ACHN (cell line): ENCODE results near the gene DYNC1LI2.

ENCODE experiments used
- DNase-seq: peaks from one replicate; pipeline ENCODE4 v3.0.0-alpha.2; 2015
- in situ Hi-C: cut with HindIII; loops from 2 replicates; pipeline ENCODE4 v1.10.0; 2017; ENCODE audit warnings: low sequenced_read_pairs, low pct_ligation_motif_present, low pct_unique_long_range_greater_than_20kb

DYNC1LI2 gene

DNA sequence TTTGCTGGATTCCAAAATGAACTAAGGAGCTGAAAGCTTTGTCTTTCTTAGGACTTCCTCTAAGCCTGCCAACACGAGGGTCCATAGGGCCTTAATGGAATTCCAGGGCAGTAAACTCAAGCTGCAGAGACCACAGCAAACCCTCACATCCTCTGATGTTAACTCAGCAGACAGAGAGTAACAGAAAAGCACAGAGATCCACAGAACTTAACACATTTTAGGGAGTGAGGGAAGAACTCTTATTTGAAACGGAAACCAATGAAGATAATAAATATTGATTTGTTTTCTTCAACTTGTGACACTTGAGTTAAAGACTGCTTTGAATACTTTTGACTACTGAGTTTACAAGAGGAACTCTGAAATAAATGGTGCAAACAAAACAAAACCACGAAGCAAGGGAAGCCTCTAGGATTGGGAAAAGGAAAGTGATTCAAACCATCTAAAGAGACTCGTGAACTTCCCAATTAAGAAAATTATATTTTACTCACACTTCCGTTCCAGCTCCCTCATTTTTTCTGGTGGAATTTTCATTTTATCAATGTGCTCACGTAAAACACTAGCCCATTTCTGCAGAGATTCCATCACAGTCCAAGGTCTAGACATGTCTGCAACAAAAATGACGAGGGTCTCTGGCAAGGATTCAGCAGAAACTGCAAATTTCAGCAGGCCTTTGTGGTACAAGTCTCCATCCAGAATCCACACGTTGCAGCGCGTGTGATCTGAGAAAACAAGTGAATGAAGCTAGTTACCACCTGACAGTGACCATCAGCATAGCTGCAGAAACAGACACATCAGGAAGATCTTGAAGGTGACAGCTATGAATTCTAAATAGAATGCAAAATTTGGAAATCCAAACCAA, 9.2 kb downstream of the DYNC1LI2 start:
- DNase-seq = peak; percentile 16
- in situ Hi-C loops = no loop called here

DNA sequence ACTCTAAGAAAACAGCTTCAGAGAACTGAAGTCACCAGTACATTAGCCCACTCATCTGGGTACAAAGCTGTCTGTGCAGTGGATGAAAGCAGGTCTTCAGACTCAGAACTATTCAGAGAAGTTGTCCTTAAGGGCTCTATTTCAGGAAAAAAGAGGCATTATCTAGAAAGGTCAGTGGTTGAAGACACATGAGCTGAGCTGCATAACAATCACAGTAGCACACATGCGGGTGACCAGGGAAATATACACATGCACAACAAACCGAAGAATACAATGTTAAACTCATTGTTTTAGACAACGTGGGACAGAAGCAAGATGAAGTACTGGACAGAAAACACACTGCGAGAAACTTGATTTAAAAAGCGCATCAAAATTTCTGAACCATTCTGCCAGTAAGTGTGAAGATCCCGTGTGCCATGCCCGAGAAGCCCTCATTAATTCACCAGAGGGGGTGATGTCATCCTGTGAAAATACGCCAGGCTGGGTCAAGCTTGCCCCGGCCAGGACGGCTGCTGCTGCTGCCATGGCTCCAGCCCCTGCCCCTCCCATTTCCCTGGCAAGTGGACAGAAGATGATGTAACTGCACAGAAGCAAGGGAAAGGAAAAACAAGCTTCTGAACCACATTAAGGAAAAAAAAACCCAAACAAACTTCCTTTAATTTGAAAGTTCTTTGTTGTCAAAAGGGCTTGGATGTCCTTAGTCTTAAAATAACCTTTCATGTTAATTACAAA, 10.1 kb downstream of the DYNC1LI2 start:
- DNase-seq = peak; percentile 95
- in situ Hi-C loops = no loop called here

GRCh38 chr16:66740533-66740932, 10.9 kb downstream of the DYNC1LI2 start:
- in situ Hi-C loops = no loop called here
- no peak for DNase-seq

DNA sequence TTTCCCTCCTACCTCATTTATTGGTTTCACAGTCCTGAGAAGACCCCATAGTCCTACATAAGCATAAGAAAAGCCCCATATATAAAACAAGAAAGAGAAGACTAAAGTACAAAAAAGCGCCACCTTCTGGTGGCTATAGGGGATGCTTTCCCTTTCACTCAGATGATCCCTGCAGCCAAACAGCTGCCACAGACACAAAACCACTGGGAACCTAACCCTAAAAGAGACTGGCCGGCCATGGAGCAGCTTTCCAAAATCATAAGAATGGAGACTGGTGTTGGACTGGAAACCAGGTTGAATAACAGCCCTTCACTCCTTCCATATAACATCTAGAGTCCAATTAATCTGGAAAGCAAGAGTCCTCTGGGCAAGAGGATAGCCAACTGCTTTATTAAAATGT, 11.4 kb downstream of the DYNC1LI2 start:
- peak; percentile 69 for DNase-seq
- in situ Hi-C loops = no loop called here

GRCh38 chr16:66735891-66736290, 15.5 kb downstream of the DYNC1LI2 start:
- no peak for DNase-seq
- in situ Hi-C loops = no loop called here

DNA sequence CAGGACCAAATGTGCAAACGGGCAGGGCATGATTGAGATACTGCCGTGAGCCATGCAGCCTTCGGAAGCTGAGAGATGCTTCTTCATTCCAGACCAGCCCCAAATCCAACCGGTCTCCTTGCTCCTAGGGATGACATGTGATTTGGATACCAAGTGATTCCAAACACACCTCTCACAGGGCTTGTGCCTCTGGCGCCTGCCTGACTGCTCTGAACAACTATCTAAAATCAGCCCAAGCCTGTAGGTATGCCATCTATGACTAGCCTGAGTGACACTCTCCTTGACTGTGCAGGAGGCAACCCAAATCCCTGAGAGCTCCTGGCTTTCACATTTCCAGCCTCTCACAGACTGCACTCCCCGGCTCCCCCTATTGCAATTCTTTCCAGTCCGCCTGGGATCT, 20.3 kb downstream of the DYNC1LI2 start:
- no peak for DNase-seq
- in situ Hi-C loops = no loop called here

DNA sequence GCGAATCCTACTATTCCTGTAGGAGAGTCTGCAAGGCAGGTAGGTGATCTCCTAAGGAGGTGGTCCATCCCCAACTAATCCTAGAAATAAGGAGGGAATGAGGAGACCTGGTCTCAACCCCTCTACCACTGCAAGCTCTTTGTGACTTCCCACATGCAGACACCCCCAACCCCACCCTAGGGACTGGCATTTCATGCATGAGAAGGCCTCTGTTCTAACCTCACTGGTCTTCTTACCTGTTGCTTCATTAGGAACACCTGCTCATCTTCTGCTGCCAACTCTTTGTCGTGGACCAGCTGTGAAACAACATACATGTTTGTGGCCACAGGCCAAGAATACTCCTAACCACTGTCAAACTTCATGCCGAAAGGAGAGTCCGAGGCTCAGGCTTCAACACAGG, 22.6 kb downstream of the DYNC1LI2 start:
- in situ Hi-C loops = no loop called here
- no peak for DNase-seq

- in situ Hi-C loops = no loop called here
- DNase-seq = peak; percentile 76
These were observed 23.2 kb downstream of the DYNC1LI2 start for GRCh38 chr16:66728117-66728787.

- DNase-seq = no peak
- in situ Hi-C loops = no loop called here
These were observed 30.6 kb downstream of the DYNC1LI2 start for GRCh38 chr16:66720766-66721165.

DNA sequence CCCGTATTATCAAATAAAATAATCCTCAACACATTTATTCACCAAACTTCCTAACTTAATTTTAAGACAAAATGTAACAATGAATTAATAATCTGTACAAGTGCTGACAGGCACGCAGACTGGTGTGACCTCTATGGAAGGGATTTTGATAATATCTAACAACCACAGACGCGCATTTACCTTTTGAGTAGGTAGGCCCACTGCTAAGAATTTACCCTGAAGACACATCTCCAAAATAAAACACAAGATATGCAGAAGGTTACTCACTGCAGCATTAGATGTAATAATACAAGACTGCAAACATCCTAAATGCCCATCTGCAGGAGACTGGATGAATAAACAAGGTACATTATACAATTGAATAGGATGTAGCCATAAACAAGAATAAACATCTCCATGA, 32.2 kb downstream of the DYNC1LI2 start:
- no peak for DNase-seq

GRCh38 chr16:66717776-66718175, 33.6 kb downstream of the DYNC1LI2 start:
- no peak for DNase-seq
- in situ Hi-C loops = no loop called here

More for the DNA sequence above, 32.2 kb downstream of the DYNC1LI2 start:
- in situ Hi-C loops = no loop called here

- peak; percentile 37 for DNase-seq
- in situ Hi-C loops = no loop called here
These were observed 34.2 kb downstream of the DYNC1LI2 start for GRCh38 chr16:66717112-66717675.

DNA sequence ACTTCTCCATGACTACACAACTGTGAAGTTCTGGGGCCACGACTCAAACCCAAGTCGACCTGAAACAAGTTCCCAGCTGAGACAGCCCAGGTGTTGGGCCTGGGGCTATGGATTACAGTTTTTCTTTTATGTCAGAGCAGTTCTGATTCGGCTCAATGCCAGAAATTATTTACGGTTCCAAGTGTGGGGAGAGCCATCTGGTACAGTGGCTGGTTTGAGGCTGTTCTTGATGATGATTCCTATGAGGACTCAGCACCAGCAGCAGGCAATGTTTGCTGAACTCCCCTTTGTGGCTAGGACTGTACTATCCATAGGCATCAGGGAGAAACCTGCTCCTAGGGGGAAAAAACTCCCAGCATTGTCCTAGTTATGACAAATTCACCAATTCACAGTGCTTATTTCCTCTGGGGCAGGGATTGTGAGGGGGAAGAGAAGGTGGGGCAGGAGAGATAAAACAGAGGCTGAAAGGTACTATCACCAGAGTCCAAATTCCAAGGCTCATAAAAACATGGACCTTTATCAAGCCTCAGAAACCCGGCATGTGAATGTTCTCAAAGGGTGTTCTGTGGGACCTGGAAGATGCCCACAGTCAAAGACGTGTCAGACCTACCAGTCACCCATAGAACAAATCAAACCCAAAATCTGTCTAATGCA, 36.6 kb downstream of the DYNC1LI2 start:
- in situ Hi-C loops = no loop called here

DNA sequence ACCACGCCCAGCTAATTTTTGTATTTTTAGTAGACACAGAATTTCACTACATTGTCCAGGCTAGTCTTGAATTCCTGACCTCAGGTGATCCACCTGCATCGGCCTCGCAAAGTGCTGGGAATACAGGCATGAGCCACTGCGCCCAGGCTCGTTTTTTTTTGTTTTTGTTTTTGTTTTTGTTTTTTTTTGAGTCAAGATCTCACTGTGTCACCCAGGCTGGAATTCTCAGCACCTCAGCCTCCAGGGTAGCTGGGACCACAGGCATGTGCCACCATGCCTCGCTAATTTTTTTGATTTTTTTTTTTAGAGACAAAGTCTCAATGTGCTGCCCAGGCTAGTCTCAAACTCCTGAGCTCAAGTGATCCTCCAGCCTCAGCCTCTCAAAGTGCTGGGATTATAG, 37.3 kb downstream of the DYNC1LI2 start:
- in situ Hi-C loops = no loop called here
- no peak for DNase-seq

More for the DNA sequence above, 36.6 kb downstream of the DYNC1LI2 start:
- DNase-seq = no peak

DNA sequence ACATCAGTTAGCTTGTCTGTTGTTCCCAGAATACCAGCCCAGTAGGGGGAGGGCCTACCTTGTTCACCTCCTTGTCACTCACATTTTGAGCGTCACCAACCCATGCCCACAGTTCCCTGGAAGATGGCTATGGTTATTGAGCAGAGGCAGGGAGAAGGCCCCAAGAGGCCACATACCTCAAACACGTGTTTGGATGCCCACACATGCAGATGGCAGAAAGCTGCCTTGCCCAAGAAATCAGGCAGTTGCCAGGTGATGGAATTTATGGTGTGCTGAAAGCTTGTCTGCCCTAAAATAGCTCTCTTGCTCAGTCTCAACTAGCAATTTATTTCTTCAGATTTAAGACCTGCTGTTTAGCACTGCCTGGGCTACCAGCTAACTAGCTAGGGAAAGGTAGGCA, 38.3 kb downstream of the DYNC1LI2 start:
- in situ Hi-C loops = no loop called here

DNA sequence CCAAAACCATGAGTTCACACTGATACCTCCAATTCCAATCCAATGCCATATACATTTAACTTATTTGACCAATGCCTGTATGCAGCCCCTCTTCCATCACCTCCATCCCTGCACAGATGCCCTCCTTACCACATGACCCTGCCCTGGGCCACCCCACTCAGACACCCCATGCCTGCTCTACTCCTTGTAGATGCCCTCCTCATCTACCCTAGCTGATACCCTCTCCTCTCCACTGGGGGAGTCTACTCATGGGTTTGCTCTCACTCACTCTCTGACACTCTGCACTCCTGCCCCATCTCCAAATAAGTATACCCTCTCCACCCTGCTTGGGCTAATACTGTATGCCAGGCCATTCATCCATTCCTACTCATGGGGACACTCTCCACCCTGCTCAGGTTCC, 38.9 kb downstream of the DYNC1LI2 start:
- no peak for DNase-seq
- in situ Hi-C loops = no loop called here

More for the DNA sequence above, 38.3 kb downstream of the DYNC1LI2 start:
- DNase-seq = no peak

DNA sequence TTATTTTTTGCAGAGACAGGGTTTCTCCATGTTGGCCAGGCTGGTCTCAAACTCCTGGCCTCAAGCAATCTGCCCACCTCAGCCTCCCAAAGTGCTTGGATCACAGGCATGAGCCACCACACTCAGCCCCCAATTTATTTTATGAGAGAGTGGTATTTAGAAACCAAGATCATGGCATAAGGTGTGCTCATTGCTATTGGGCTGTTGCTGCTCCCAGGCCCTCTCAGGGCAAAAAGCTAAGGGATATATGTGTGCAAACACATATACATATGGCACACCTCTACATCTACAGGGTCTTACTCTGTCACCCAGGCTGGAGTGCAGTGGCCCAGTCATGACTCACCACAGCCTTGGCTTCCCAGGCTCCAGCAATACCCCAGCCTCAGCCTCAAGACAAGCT, 39.8 kb downstream of the DYNC1LI2 start:
- no peak for DNase-seq
- in situ Hi-C loops = no loop called here

DNA sequence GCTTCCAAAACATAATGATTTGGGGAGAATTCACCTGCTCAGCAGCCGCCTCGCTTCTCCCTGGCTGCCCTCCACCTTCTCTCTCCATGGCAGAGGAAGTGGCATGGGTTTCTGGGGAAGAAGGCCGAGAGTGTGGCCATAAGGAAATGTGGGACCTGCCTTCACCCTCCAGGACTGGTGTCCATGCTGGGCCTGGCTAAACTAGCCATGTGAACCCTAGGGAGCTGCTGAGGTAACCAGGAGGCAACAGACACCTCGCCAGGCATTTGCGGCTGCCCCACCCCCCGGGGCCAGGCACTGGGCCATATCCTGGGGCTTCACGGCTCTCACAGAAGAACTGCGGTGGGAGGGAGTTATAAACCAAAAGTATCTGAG, 44.9 kb downstream of the DYNC1LI2 start:
- in situ Hi-C loops = no loop called here
- no peak for DNase-seq
